GM12872 (cell line): ENCODE data around the gene GNAI3.

ENCODE experiments used
- CTCF ChIP-seq: IDR thresholded peaks from 3 replicates; pipeline ENCODE4 v1.5.1; 2011; ENCODE audit warnings: low read depth, mild to moderate bottlenecking, low read length, moderate library complexity; ENCODE audit not compliant: insufficient read depth

GNAI3 gene

DNA sequence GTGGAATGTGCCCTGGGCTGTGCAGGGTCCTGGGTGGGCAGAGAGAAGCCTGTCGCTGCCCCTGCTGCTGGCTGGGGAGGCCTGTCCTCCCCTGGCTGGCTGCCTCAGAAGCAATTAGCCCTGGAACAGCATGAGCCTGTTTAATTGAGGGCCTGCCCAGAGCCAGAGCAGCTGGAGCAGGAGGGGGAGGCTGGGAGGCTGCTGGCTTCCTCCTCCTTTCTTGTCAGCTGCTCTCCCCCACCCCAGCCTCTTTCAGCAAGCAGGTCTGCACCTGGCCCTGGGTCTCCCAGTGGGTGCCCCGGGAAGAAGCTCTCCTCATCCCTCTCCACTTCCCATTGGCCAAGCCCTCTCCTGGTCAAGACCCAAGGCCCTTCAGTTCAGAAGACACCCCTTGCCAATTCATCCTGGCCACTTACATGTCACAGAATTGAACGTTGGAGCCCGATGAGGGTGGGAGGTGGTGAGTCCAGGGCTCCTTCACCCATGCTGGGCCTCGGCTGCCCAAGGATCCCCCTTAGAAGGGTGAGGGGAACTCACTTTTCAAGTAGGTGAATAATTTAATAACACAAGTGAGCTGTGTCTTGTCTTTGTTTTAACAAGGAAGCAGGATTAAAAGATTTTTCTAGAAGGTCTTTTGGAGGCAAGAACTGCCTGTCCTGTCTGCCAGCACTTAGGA, 84.4 kb downstream of the GNAI3 start:
- TF ChIP-seq CTCF, result no peak

DNA sequence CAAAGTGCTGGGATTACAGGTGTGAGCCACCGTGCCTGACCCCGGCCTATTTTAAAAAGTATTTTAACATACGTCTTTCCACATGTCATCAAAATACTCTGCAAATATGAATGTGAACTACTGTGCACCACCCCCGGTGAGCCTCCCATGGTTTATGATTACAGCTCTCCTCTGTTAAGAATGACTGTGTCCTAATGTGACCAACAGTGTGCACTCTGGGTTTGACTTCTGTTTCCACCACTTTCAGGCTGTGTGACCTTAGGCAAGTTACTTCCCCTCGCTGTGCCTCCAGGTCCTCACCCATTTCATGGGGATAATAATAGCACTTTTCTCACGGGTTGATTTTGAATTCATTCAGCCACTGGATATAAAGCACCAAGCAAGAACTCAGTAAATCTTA, 85.9 kb downstream of the GNAI3 start:
- no peak for TF ChIP-seq CTCF

GRCh38 chr1:109634771-109635750, 86.6 kb downstream of the GNAI3 start:
- TF ChIP-seq CTCF, result no peak

DNA sequence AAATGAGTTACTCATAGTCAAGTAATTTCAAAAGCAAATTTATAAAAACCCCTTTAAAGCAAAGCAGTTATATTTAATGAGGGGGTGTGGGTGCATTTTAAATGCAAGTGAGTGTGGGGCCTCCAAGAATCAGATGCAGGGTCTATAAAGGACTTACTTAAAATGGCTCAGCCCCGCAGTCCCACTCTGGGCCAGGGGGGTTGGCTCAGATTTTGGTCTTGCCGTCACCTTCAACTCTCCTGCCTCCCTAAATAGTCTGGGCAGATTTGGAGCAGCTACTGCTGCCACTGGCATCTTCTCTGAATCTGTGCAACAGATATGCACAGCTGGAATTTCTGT, 87.4 kb downstream of the GNAI3 start:
- no peak for TF ChIP-seq CTCF

- TF ChIP-seq CTCF, result no peak
Measured at GRCh38 chr1:109636201-109636952, 88.0 kb downstream of the GNAI3 start.

GRCh38 chr1:109637446-109637845, 89.0 kb downstream of the GNAI3 start:
- TF ChIP-seq CTCF, result no peak
